Astrocyte (in vitro differentiated cells and primary cell): ENCODE results near the gene MTA2.

Source experiments
- EZH2 ChIP-seq: IDR thresholded peaks from 2 replicates; pipeline ENCODE4 v1.6.1; 2012; ENCODE audit warnings: mild to moderate bottlenecking, low read length, inconsistent platforms; ENCODE audit not compliant: insufficient read depth
- TF ChIP-seq, protein P1 (sequence below): IDR thresholded peaks from 2 replicates; pipeline ENCODE4 v1.5.1; 2011; ENCODE audit warnings: low read depth, mild to moderate bottlenecking, inconsistent platforms, low read length, moderate library complexity; ENCODE audit not compliant: insufficient read depth

DNA sequence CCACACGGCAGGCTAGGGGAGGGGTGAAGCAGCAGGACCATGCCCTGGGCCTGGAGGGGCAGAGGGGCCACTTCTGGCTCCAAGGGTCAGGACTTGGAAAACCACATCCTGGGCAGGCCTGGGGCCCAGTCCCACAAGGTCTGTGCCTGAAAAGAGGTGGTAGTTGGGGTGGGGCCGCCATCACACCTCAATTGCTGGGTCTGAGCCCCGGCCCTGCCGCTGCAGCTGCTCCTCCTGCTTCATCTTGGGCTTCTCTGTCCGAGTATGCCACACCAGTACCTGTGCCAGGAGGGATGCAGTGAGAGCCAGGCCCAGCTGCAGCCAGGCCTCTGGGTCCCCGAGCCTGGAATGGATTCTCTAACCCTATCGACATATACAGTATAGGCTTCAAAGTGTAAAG, 13.9 kb upstream of the MTA2 start:
- TF ChIP-seq, protein P1, sequence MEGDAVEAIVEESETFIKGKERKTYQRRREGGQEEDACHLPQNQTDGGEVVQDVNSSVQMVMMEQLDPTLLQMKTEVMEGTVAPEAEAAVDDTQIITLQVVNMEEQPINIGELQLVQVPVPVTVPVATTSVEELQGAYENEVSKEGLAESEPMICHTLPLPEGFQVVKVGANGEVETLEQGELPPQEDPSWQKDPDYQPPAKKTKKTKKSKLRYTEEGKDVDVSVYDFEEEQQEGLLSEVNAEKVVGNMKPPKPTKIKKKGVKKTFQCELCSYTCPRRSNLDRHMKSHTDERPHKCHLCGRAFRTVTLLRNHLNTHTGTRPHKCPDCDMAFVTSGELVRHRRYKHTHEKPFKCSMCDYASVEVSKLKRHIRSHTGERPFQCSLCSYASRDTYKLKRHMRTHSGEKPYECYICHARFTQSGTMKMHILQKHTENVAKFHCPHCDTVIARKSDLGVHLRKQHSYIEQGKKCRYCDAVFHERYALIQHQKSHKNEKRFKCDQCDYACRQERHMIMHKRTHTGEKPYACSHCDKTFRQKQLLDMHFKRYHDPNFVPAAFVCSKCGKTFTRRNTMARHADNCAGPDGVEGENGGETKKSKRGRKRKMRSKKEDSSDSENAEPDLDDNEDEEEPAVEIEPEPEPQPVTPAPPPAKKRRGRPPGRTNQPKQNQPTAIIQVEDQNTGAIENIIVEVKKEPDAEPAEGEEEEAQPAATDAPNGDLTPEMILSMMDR, result no peak
- TF ChIP-seq EZH2, result no peak
